ENCODE measurements around the gene HS1BP3. TPM values are rescaled to one million over a fixed set of nuclear protein-coding genes. Genes with fewer than 3 reads are reported as not detected.

HS1BP3 gene
- total RNA-seq, 4 donors from 2014 or later: 30.4 to 44.6 (median 36.8) TPM

- H3K4me3 ChIP-seq (ENCODE audit: low read depth, poor library complexity, severe bottlenecking): no peak overlapping the region
- peak in 1 of 2 donors; percentile 78 for DNase-seq (ENCODE audit: low spot score in 2 of 2)
- intact Hi-C loops (cut with DNase I; ENCODE audit: low total_unique reads): no loop called here
- WGBS, 2 donors: 90 to 91% methylated on average over 8 of the region's 8 CpGs
- TF ChIP-seq CTCF (IDR thresholded peaks at IDR 0.05) (no peak), POLR2A (IDR thresholded peaks at IDR 0.05) (no peak)
Observed at GRCh38 chr2:20594957-20595356, 55.9 kb downstream of the HS1BP3 start.

- intact Hi-C loops (cut with DNase I; ENCODE audit: low total_unique reads): no loop called here
- peak in 1 of 2 donors; percentile 49 for DNase-seq (ENCODE audit: low spot score in 2 of 2)
- H3K4me3 ChIP-seq (ENCODE audit: low read depth, poor library complexity, severe bottlenecking): no peak overlapping the region
- 90 to 92% methylated on average over 5 to 6 of the region's 6 CpGs for WGBS, 2 donors
- TF ChIP-seq POLR2A (IDR thresholded peaks at IDR 0.05) (no peak), CTCF (IDR thresholded peaks at IDR 0.05) (no peak)
Observed at GRCh38 chr2:20594048-20594750, 56.7 kb downstream of the HS1BP3 start.

- 83% methylated on average over 17 of the region's 18 CpGs for WGBS, 2 donors
- intact Hi-C loops (cut with DNase I; ENCODE audit: low total_unique reads): no loop called here
- TF ChIP-seq POLR2A (IDR thresholded peaks at IDR 0.05) (no peak), CTCF (IDR thresholded peaks at IDR 0.05) (peak in 1 of 3 donors; percentile 99)
- DNase-seq (ENCODE audit: low spot score in 2 of 2): peak in 1 of 2 donors; percentile 87
- no peak overlapping the region for H3K4me3 ChIP-seq (ENCODE audit: low read depth, poor library complexity, severe bottlenecking)
Observed at GRCh38 chr2:20593072-20594034, 57.5 kb downstream of the HS1BP3 start.

- no peak overlapping the region for H3K4me3 ChIP-seq (ENCODE audit: low read depth, poor library complexity, severe bottlenecking)
- TF ChIP-seq POLR2A (IDR thresholded peaks at IDR 0.05): no peak
- intact Hi-C loops (cut with DNase I; ENCODE audit: low total_unique reads): no loop called here
- DNase-seq (ENCODE audit: low spot score in 2 of 2): peak in 1 of 2 donors; percentile 74
- 89 to 91% methylated on average over 22 of the region's 22 CpGs for whole genome bisulfite sequencing, 2 donors
Observed at GRCh38 chr2:20592106-20593071, 58.5 kb downstream of the HS1BP3 start.

- H3K4me3 ChIP-seq (ENCODE audit: low read depth, poor library complexity, severe bottlenecking): no peak overlapping the region
- intact Hi-C loops (cut with DNase I; ENCODE audit: low total_unique reads): no loop called here
- peak in 1 of 2 donors; percentile 77 for DNase-seq (ENCODE audit: low spot score in 2 of 2)
- 82 to 84% methylated on average over 11 of the region's 11 CpGs for WGBS, 2 donors
- TF ChIP-seq CTCF (IDR thresholded peaks at IDR 0.05): no peak
- no peak for TF ChIP-seq POLR2A (IDR thresholded peaks at IDR 0.05)
Observed at GRCh38 chr2:20590704-20591515, 60.0 kb downstream of the HS1BP3 start.

All from lower leg skin (tissue), 4 donors.